HG03565 (cell line): Measurements from ENCODE around the gene EVI2A.
"Not testable (repeated sequence)": the region's sequence is repeated elsewhere in the genome, so short reads cannot be mapped to it uniquely, and the experiment has no call there.

ENCODE experiments used
- ATAC-seq: cut with Tn5 transposase; IDR thresholded peaks from one replicate; pipeline ENCODE4 v1.9.1; 2021; ENCODE audit warnings: mild to moderate bottlenecking, moderate library complexity; ENCODE audit not compliant: unreplicated experiment

Gene EVI2A, protein sequence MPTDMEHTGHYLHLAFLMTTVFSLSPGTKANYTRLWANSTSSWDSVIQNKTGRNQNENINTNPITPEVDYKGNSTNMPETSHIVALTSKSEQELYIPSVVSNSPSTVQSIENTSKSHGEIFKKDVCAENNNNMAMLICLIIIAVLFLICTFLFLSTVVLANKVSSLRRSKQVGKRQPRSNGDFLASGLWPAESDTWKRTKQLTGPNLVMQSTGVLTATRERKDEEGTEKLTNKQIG

GRCh38 chr17:31321481-31321880 lies at the start of gene EVI2A:
EVI2A (minus strand) TSS chr17:31321622; CDS start chr17:31319013, 2,609 bp downstream.
- ATAC-seq: no peak

- no peak for ATAC-seq
Measured at GRCh38 chr17:31369266-31369665, 47.8 kb upstream of the EVI2A start.

GRCh38 chr17:31366088-31366487 lies 44.7 kb upstream of the EVI2A start:
- ATAC-seq: no peak

- ATAC-seq: no peak
Measured at GRCh38 chr17:31364012-31364411, 42.6 kb upstream of the EVI2A start.

DNA sequence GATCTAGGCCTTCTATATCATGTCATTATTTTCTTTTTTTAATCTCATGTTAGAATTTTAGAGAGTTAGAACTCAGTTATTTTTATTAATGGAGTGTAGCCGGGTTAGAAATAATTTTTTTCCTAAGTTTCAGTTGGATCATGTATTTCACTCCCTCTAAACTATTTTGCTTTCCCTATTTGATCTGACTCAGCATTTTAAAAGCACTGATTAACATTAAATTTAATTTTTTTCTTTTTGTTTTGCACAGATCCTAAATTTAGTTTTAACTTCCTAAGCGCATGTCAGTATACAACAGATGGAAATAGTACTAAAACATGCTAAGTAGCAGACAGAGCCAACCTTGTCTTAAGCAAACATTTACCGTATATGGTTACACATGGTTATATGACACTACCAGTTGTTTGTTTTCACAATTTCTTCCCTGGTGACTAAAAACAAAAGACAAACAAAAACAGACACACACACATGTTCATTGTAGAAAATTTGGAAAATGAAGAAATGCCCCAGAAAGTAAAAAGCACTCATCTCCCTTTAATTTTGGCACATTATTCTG lies 36.5 kb upstream of the EVI2A start:
- ATAC-seq: no peak

- ATAC-seq: no peak
Measured at GRCh38 chr17:31357091-31357490, 35.7 kb upstream of the EVI2A start.

DNA sequence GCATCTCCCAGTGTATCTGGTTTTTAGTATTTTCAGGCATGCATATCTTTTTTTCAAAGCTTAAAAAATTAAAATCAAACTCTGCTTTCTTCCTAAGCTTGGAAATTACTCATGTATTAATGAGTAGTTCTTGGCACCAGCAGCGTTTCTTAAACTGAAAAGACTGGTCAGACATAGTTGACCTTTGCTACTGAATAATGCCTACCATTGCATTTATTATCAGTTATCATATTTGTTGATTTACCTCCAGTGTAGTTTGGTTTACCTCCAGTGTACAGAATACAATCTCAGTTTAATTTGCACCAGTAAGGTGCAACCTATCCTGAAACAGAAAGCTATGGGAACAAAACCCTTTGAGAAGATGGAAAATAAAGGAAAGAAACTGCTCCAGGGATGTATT lies 34.5 kb upstream of the EVI2A start:
- ATAC-seq: no peak

GRCh38 chr17:31349454-31349853 lies 28.0 kb upstream of the EVI2A start:
- ATAC-seq: no peak

GRCh38 chr17:31345191-31345747 lies 23.8 kb upstream of the EVI2A start:
- ATAC-seq: not testable (repeated sequence)

DNA sequence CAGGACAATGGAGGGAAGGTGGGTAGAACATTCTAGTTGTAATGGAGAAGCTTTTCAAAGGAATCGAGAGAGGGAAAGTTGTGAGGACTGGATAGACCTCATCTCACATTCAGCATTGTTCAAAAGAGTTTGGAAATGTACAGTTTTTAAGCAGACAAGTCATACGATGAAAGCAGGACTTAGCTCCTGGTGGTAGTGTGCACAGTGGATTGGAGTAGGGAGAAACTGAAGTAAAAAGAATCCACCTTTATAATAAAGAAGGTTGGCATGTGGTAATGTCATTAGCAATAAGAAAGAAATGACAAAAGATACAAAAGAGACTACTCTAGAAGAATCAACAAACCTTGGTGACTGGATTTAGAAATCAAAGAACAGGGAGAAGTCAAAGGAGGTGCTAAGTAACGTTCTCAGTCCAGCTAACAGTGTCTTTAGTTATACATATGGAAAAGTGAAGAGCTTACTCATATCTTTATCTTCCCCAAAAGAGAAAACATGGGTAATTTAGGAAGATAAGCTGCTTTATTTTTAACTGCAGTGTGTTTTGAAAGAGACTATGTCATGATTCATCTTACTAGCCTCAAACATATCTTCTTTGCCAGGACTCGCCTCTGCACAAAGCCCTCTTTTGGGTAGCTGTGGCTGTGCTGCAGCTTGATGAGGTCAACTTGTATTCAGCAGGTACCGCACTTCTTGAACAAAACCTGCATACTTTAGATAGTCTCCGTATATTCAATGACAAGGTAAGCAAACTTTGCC lies 18.7 kb upstream of the EVI2A start:
- ATAC-seq: no peak

GRCh38 chr17:31329221-31329620 lies 7.8 kb upstream of the EVI2A start:
- ATAC-seq: no peak

GRCh38 chr17:31328160-31328535 lies 6.7 kb upstream of the EVI2A start:
- ATAC-seq: no peak

- no peak for ATAC-seq
Measured at GRCh38 chr17:31327534-31328159, 6.2 kb upstream of the EVI2A start.

- ATAC-seq: no peak
Measured at GRCh38 chr17:31323551-31323950, 2.1 kb upstream of the EVI2A start.

- no peak for ATAC-seq
Measured at GRCh38 chr17:31321966-31322365, 544 bp upstream of the EVI2A start.

GRCh38 chr17:31320791-31321190 lies 631 bp downstream of the EVI2A start:
- ATAC-seq: no peak

GRCh38 chr17:31320241-31320640 lies 1.2 kb downstream of the EVI2A start:
- ATAC-seq: no peak

DNA sequence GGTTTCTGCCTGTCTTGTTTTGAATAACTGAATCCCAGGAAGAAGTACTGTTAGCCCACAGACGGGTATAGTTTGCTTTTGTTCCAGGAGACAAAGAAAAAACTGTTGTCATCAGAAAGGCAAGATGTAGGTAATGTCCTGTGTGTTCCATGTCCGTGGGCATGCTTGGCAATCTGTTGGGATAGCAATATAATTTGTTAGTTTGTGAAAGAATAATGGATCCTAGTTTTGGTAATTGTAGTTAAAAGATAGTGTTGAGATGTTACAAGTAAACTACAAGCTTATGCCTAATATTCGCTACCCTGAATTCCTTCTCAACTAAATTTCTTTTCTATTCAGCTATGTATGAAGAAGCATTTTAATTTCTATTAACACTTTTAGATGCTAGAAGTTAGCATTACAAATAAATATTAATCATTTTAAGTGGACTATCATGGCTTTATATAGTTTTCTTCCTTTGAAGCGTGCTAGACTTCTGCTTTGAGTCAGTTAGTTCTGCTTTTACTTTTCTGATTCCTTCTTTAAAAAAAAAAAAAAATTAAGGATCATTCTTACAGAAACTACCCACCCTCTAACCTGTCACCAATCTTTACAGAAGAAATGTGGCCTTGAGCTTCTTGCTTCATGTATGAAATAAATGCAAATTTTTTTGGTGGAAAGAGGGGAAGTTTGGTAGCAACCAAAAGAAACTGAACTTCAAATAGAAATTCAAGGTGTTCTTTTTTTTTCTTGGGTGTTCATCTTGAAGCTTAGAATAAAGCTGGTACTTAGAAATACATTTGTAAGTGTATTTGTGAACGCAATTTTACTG lies 2.4 kb downstream of the EVI2A start:
- ATAC-seq: no peak

GRCh38 chr17:31318298-31318801 lies 3.1 kb downstream of the EVI2A start:
- no peak for ATAC-seq

DNA sequence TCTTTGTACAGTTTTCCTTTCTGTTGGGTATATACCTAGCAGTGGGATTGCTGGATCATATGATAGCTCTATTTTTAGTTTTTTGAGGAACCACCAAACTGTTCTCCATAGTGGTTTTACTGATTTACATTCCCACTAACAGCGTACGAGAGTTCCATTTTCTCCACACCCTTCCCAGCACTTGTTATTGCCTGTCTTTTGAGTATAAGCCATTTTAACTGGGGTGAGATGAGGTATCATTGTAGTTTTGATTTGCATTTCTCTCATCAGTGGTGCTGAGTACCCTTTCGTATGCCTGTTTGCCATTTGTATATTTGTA lies 6.7 kb downstream of the EVI2A start:
- ATAC-seq: no peak
